IMR-90 (cell line): Measurements from ENCODE around the gene SMAP1.

Source experiments
- CEBPB ChIP-seq: IDR thresholded peaks from 2 replicates; pipeline ENCODE4 v1.6.1; 2012; ENCODE audit warnings: low read depth, low read length, improper control_type of control experiment
- POLR2A ChIP-seq: IDR thresholded peaks from 2 replicates; pipeline ENCODE4 v1.6.1; 2012; ENCODE audit warnings: mild to moderate bottlenecking, low read depth, low read length
- RCOR1 ChIP-seq: IDR thresholded peaks from 2 replicates; pipeline ENCODE4 v1.6.1; 2012; ENCODE audit warnings: mild to moderate bottlenecking, low read length, improper control_type of control experiment; ENCODE audit not compliant: insufficient replicate concordance
- TF ChIP-seq, protein P1 (sequence below): conservative IDR thresholded peaks from 2 replicates; pipeline ENCODE4 v1.5.1; 2012; ENCODE audit warnings: mild to moderate bottlenecking, low read depth, low read length, improper control_type of control experiment

DNA sequence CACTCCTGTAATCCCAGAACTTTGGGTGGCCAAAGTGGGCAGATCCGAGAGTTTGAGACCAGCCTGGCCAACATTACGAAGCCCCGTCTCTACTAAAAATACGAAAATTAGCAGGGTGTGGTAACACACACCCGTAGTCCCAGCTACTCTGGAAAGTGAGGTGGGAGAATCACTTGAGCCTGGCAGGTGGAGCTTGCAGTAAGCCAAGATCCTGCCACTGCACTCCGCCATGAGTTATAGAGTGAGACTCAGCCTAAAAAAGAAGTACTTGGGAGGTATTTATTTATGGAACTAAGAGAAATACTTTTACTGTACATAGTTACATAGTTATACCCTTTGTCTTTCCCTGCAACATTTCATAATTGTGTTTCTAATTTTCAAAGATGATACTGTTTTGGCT lies 67.8 kb downstream of the SMAP1 start:
- TF ChIP-seq, protein P1, sequence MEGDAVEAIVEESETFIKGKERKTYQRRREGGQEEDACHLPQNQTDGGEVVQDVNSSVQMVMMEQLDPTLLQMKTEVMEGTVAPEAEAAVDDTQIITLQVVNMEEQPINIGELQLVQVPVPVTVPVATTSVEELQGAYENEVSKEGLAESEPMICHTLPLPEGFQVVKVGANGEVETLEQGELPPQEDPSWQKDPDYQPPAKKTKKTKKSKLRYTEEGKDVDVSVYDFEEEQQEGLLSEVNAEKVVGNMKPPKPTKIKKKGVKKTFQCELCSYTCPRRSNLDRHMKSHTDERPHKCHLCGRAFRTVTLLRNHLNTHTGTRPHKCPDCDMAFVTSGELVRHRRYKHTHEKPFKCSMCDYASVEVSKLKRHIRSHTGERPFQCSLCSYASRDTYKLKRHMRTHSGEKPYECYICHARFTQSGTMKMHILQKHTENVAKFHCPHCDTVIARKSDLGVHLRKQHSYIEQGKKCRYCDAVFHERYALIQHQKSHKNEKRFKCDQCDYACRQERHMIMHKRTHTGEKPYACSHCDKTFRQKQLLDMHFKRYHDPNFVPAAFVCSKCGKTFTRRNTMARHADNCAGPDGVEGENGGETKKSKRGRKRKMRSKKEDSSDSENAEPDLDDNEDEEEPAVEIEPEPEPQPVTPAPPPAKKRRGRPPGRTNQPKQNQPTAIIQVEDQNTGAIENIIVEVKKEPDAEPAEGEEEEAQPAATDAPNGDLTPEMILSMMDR = no peak
- TF ChIP-seq RCOR1 (no peak), POLR2A (no peak), CEBPB (no peak)
